Vagina (tissue), 2 donors: ENCODE measurements around the gene SMARCA4. TPM values are rescaled to one million over a fixed set of nuclear protein-coding genes. Genes with fewer than 3 reads are reported as not detected.

Experiments used
- DNase-seq, 2 donors: peaks; one replicate each; pipeline ENCODE4 v3.0.0-alpha.2; 2017; ENCODE audit errors: extremely low spot score in 2 of 2
- H3K27ac ChIP-seq: fragments of 200-600 bp; sonication (generic); one replicate; pipeline ENCODE4 v1.5.1; 2019
- H3K27me3 ChIP-seq: fragments of 200-600 bp; sonication (generic); one replicate; pipeline ENCODE4 v1.5.1; 2019
- H3K36me3 ChIP-seq, 2 donors: fragments of 200-600 bp; sonication (generic); one replicate each; pipeline ENCODE4 v1.5.1; 2017 to 2019
- H3K4me1 ChIP-seq: fragments of 200-600 bp; sonication (generic); one replicate; pipeline ENCODE4 v1.5.1; 2019
- H3K4me3 ChIP-seq, 2 donors: fragments of 200-600 bp; sonication (generic); 1 replicate in 1 of 2; 2 replicates in 1 of 2; pipeline ENCODE4 v1.5.1; 2016 to 2019
- H3K9me3 ChIP-seq: fragments of 200-600 bp; sonication (generic); one replicate; pipeline ENCODE4 v1.5.1; 2019
- CTCF ChIP-seq, 3 experiments: fragments of 450-650 bp in 2 of 3; fragments of 200-600 bp in 1 of 3; sonication (generic) in 1 of 3; IDR thresholded peaks; one replicate each; pipeline ENCODE4 v1.5.1; 2017 to 2019; ENCODE audit warnings: antibody characterized with exemption in 3 of 3, mild to moderate bottlenecking in 2 of 3, moderate library complexity in 2 of 3
- POLR2A ChIP-seq, 2 donors: fragments of 450-650 bp; IDR thresholded peaks; one replicate each; pipeline ENCODE4 v1.6.1; 2017; ENCODE audit warnings: antibody characterized with exemption in 2 of 2, mild to moderate bottlenecking in 2 of 2, moderate library complexity in 2 of 2
- POLR2AphosphoS5 ChIP-seq, 2 donors: sonication (generic); formaldehyde crosslinking; IDR thresholded peaks; one replicate each; pipeline ENCODE4 v1.9.0; 2017; ENCODE audit warnings: antibody characterized with exemption in 2 of 2, mild to moderate bottlenecking in 2 of 2, low read depth in 1 of 2; ENCODE audit not compliant: insufficient read depth in 1 of 2
- intact Hi-C: fragments of 100-400 bp; cut with DNase I; formaldehyde crosslinking; loops from one replicate; pipeline ENCODE4 v1.15.1; 2023
- total RNA-seq: library from RNA; depleted of rRNA; stranded (reverse); fragments of >200 nt; gene quantifications from one replicate; pipeline ENCODE4 v1.2.3, GENCODE V29; 2016

SMARCA4 gene
- total RNA-seq, 1 donor from 2014 or later: 90.4 TPM

GRCh38 chr19:11005521-11005920 lies 44.7 kb downstream of the SMARCA4 start:
- H3K36me3 ChIP-seq: peaks cover 0 to 54% of the 10 kb centered on the region in 2 donors
- H3K4me3 ChIP-seq: no peak overlapping the region
- DNase-seq: no peak
- H3K9me3 ChIP-seq: no peaks in the 10 kb centered on the region
- TF ChIP-seq POLR2A (IDR thresholded peaks at IDR 0.05): no peak
- no peak for TF ChIP-seq POLR2AphosphoS5 (IDR thresholded peaks at IDR 0.05; ENCODE audit: insufficient read depth in 1 of 2, low read depth in 1 of 2)
- no peak for TF ChIP-seq CTCF (IDR thresholded peaks at IDR 0.05)
- H3K27ac ChIP-seq: no peak overlapping the region
- no peaks in the 10 kb centered on the region for H3K27me3 ChIP-seq
- H3K4me1 ChIP-seq: no peaks in the 10 kb centered on the region
- intact Hi-C loops: no loop called here

- no peak for DNase-seq
- H3K4me3 ChIP-seq: no peak overlapping the region
- TF ChIP-seq CTCF (IDR thresholded peaks at IDR 0.05): no peak
- TF ChIP-seq POLR2A (IDR thresholded peaks at IDR 0.05): no peak
- TF ChIP-seq POLR2AphosphoS5 (IDR thresholded peaks at IDR 0.05; ENCODE audit: insufficient read depth in 1 of 2, low read depth in 1 of 2): no peak
- intact Hi-C loops: no loop called here
- H3K27me3 ChIP-seq: no peaks in the 10 kb centered on the region
- no peaks in the 10 kb centered on the region for H3K9me3 ChIP-seq
- peaks cover 0 to 69% of the 10 kb centered on the region in 2 donors for H3K36me3 ChIP-seq
- H3K4me1 ChIP-seq: no peaks in the 10 kb centered on the region
- H3K27ac ChIP-seq: no peak overlapping the region
Measured at GRCh38 chr19:11007385-11007784, 46.6 kb downstream of the SMARCA4 start.

GRCh38 chr19:11007962-11008532 lies 47.2 kb downstream of the SMARCA4 start:
- Histone ChIP-seq H3K36me3 (peaks cover 0 to 71% of the 10 kb centered on the region in 2 donors), H3K9me3 (no peaks in the 10 kb centered on the region), H3K27me3 (no peaks in the 10 kb centered on the region), H3K27ac (no peak overlapping the region), H3K4me1 (no peaks in the 10 kb centered on the region), H3K4me3 (no peak overlapping the region)
- TF ChIP-seq POLR2A (IDR thresholded peaks at IDR 0.05) (no peak), CTCF (IDR thresholded peaks at IDR 0.05) (no peak), POLR2AphosphoS5 (IDR thresholded peaks at IDR 0.05; ENCODE audit: insufficient read depth in 1 of 2, low read depth in 1 of 2) (no peak)
- intact Hi-C loops: no loop called here
- DNase-seq: no peak

GRCh38 chr19:11010041-11010440 lies 49.2 kb downstream of the SMARCA4 start:
- H3K27me3 ChIP-seq: no peaks in the 10 kb centered on the region
- H3K4me3 ChIP-seq: no peak overlapping the region
- no peak for DNase-seq
- peaks cover 0 to 81% of the 10 kb centered on the region in 2 donors for H3K36me3 ChIP-seq
- intact Hi-C loops: no loop called here
- no peak overlapping the region for H3K27ac ChIP-seq
- H3K9me3 ChIP-seq: no peaks in the 10 kb centered on the region
- TF ChIP-seq POLR2A (IDR thresholded peaks at IDR 0.05) (no peak), POLR2AphosphoS5 (IDR thresholded peaks at IDR 0.05; ENCODE audit: insufficient read depth in 1 of 2, low read depth in 1 of 2) (no peak), CTCF (IDR thresholded peaks at IDR 0.05) (no peak)
- H3K4me1 ChIP-seq: no peaks in the 10 kb centered on the region

- Histone ChIP-seq H3K36me3 (peaks cover 0 to 93% of the 10 kb centered on the region in 2 donors), H3K9me3 (no peaks in the 10 kb centered on the region), H3K27me3 (no peaks in the 10 kb centered on the region), H3K4me3 (no peak overlapping the region), H3K27ac (no peak overlapping the region), H3K4me1 (no peaks in the 10 kb centered on the region)
- DNase-seq: no peak
- intact Hi-C loops: no loop called here
- TF ChIP-seq CTCF (IDR thresholded peaks at IDR 0.05) (no peak), POLR2AphosphoS5 (IDR thresholded peaks at IDR 0.05; ENCODE audit: insufficient read depth in 1 of 2, low read depth in 1 of 2) (no peak), POLR2A (IDR thresholded peaks at IDR 0.05) (no peak)
Measured at GRCh38 chr19:11012507-11012906, 51.7 kb downstream of the SMARCA4 start.
